ENCODE data around the gene CFH.
"Not testable (repeated sequence)": the region's sequence is repeated elsewhere in the genome, so short reads cannot be mapped to it uniquely, and the experiment has no call there.

CFH gene

GRCh38 chr1:196651637-196652215, at the start of gene CFH:
Gene CFH, plus strand, starts transcription at chr1:196652043. Its CDS starts 75 bp downstream, at chr1:196652118.
- DNase-seq: peak; percentile 18

GRCh38 chr1:196603651-196604050, 48.2 kb upstream of the CFH start:
- no peak for DNase-seq

- no peak for DNase-seq
These were observed 43.9 kb upstream of the CFH start for GRCh38 chr1:196607981-196608380.

- peak; percentile 8 for DNase-seq
These were observed 43.2 kb upstream of the CFH start, which contains the start of gene KCNT2 for GRCh38 chr1:196608390-196609369. Gene KCNT2, minus strand, starts transcription at chr1:196608440. Its CDS starts 131 bp downstream, at chr1:196608309.

GRCh38 chr1:196609370-196609737, 42.5 kb upstream of the CFH start:
- DNase-seq: no peak

GRCh38 chr1:196611873-196612272, 40.0 kb upstream of the CFH start:
- DNase-seq: no peak

- no peak for DNase-seq
These were observed 32.1 kb upstream of the CFH start for GRCh38 chr1:196619721-196620120.

- DNase-seq: no peak
These were observed 28.8 kb upstream of the CFH start for GRCh38 chr1:196623079-196623478.

- DNase-seq: no peak
These were observed 23.0 kb upstream of the CFH start for GRCh38 chr1:196628838-196629237.

GRCh38 chr1:196637606-196638005, 14.2 kb upstream of the CFH start:
- DNase-seq: no peak

- no peak for DNase-seq
These were observed 13.4 kb upstream of the CFH start for GRCh38 chr1:196638466-196638865.

- not testable (repeated sequence) for DNase-seq
These were observed 12.6 kb upstream of the CFH start for GRCh38 chr1:196639291-196639690.

- no peak for DNase-seq
These were observed 10.9 kb upstream of the CFH start for GRCh38 chr1:196640976-196641375.

GRCh38 chr1:196649990-196650389, 1.9 kb upstream of the CFH start:
- DNase-seq: no peak

- no peak for DNase-seq
These were observed 1.4 kb upstream of the CFH start for GRCh38 chr1:196650403-196650802.

GRCh38 chr1:196651079-196651478, 764 bp upstream of the CFH start:
- no peak for DNase-seq

GRCh38 chr1:196654271-196654670, 2.4 kb downstream of the CFH start:
- DNase-seq: no peak

- DNase-seq: no peak
These were observed 3.2 kb downstream of the CFH start for GRCh38 chr1:196655071-196655470.

GRCh38 chr1:196655494-196655893, 3.7 kb downstream of the CFH start:
- DNase-seq: no peak

- peak; percentile 14 for DNase-seq
These were observed 7.6 kb downstream of the CFH start for GRCh38 chr1:196659471-196659870.

GRCh38 chr1:196660272-196660671, 8.4 kb downstream of the CFH start:
- DNase-seq: no peak

GRCh38 chr1:196660852-196661251, 9.0 kb downstream of the CFH start:
- DNase-seq: peak; percentile 44

GRCh38 chr1:196661345-196661744, 9.5 kb downstream of the CFH start:
- DNase-seq: no peak

GRCh38 chr1:196667131-196667530, 15.3 kb downstream of the CFH start:
- no peak for DNase-seq
